Muscle of leg (tissue), 11 donors: ENCODE data around the gene LUC7L. TPM values are rescaled to one million over a fixed set of nuclear protein-coding genes. Genes with fewer than 3 reads are reported as not detected.
"Not testable (repeated sequence)": the region's sequence is repeated elsewhere in the genome, so short reads cannot be mapped to it uniquely, and the experiment has no call there.

Experiments
- DNase-seq: peaks from one replicate; pipeline ENCODE4 v3.0.0; 2013
- H3K27ac ChIP-seq: one replicate; pipeline ENCODE4 v1.5.1; 2013; ENCODE audit warnings: mild to moderate bottlenecking, low read length, control low read depth
- H3K27me3 ChIP-seq: one replicate; pipeline ENCODE4 v1.6.1; 2013; ENCODE audit warnings: low read length; ENCODE audit not compliant: control insufficient read depth, insufficient read depth
- H3K36me3 ChIP-seq: one replicate; pipeline ENCODE4 v1.6.1; 2013; ENCODE audit warnings: low read length; ENCODE audit not compliant: control insufficient read depth, insufficient read depth
- H3K4me1 ChIP-seq: one replicate; pipeline ENCODE4 v1.6.1; 2013; ENCODE audit warnings: low read length; ENCODE audit not compliant: control insufficient read depth, insufficient read depth
- H3K4me3 ChIP-seq: one replicate; pipeline ENCODE4 v1.5.1; 2013; ENCODE audit warnings: low read length, control low read depth
- H3K9me3 ChIP-seq: replicated peaks from 2 replicates; pipeline ENCODE4 v1.6.1; 2013; ENCODE audit warnings: low read depth, low read length; ENCODE audit not compliant: control insufficient read depth
- WGBS: methylation state at CpG from one replicate; pipeline ENCODE4 v1.1.5; 2013; ENCODE audit warnings: missing lambda C conversion rate; ENCODE audit not compliant: insufficient coverage; 5-methylcytosine and 5-hydroxymethylcytosine counted together
- polyA plus RNA-seq, 8 donors: library from polyadenylated mRNA; unstranded; fragments of 120-200 nt; gene quantifications; one replicate each; pipeline versions ENCODE4 v1.2.1 to v1.2.3, GENCODE V29; 2013; ENCODE audit warnings: inconsistent platforms in 1 of 8, low replicate concordance in 1 of 8; ENCODE audit not compliant: insufficient read length in 8 of 8, insufficient read depth in 1 of 8
- total RNA-seq: library from RNA; stranded (reverse); fragments of 120-200 nt; gene quantifications from one replicate; pipeline ENCODE4 v1.2.4, GENCODE V29; 2013

LUC7L gene
- total and polyA plus RNA-seq, 9 donors = 59.1 to 89.4 (median 67.4) TPM

- 93% methylated on average over 33 of the region's 35 CpGs for WGBS
- Histone ChIP-seq H3K9me3 (no peaks in the 10 kb centered on the region), H3K36me3 (peaks cover 54% of the 10 kb centered on the region), H3K27ac (no peak overlapping the region), H3K4me1 (peaks cover 22% of the 10 kb centered on the region), H3K4me3 (no peak overlapping the region), H3K27me3 (no peaks in the 10 kb centered on the region)
- DNase-seq = no peak
These were observed 34.0 kb upstream of the LUC7L start for GRCh38 chr16:263182-263774.

- H3K27ac ChIP-seq = no peak overlapping the region
- H3K36me3 ChIP-seq = peaks cover 54% of the 10 kb centered on the region
- whole genome bisulfite sequencing = 89% methylated on average over 24 of the region's 29 CpGs
- peaks cover 22% of the 10 kb centered on the region for H3K4me1 ChIP-seq
- no peaks in the 10 kb centered on the region for H3K27me3 ChIP-seq
- no peak for DNase-seq
- no peaks in the 10 kb centered on the region for H3K9me3 ChIP-seq
- H3K4me3 ChIP-seq = no peak overlapping the region
These were observed 33.0 kb upstream of the LUC7L start for GRCh38 chr16:262121-262745.

GRCh38 chr16:261031-261691, 31.9 kb upstream of the LUC7L start:
- Histone ChIP-seq H3K9me3 (no peaks in the 10 kb centered on the region), H3K27me3 (no peaks in the 10 kb centered on the region), H3K4me1 (peaks cover 19% of the 10 kb centered on the region), H3K36me3 (peaks cover 54% of the 10 kb centered on the region), H3K27ac (no peak overlapping the region), H3K4me3 (no peak overlapping the region)
- no peak for DNase-seq
- WGBS = 84% methylated on average over 28 of the region's 28 CpGs

- no peak overlapping the region for H3K4me3 ChIP-seq
- peaks cover 11% of the 10 kb centered on the region for H3K4me1 ChIP-seq
- H3K9me3 ChIP-seq = no peaks in the 10 kb centered on the region
- WGBS = 94% methylated on average over 17 of the region's 19 CpGs
- DNase-seq = no peak
- no peak overlapping the region for H3K27ac ChIP-seq
- H3K27me3 ChIP-seq = no peaks in the 10 kb centered on the region
- peaks cover 60% of the 10 kb centered on the region for H3K36me3 ChIP-seq
These were observed 31.1 kb upstream of the LUC7L start for GRCh38 chr16:260326-260725.

GRCh38 chr16:259814-260253, 30.6 kb upstream of the LUC7L start:
- H3K4me1 ChIP-seq = peaks cover 6% of the 10 kb centered on the region
- 90% methylated on average over 13 of the region's 13 CpGs for WGBS

GRCh38 chr16:259226-259625, 30.0 kb upstream of the LUC7L start:
- H3K36me3 ChIP-seq = peaks cover 64% of the 10 kb centered on the region
- H3K27me3 ChIP-seq = no peaks in the 10 kb centered on the region
- no peak overlapping the region for H3K27ac ChIP-seq
- DNase-seq = no peak
- WGBS = 88% methylated on average over 3 of the region's 10 CpGs
- H3K4me3 ChIP-seq = no peak overlapping the region
- H3K9me3 ChIP-seq = no peaks in the 10 kb centered on the region
- peaks cover 1% of the 10 kb centered on the region for H3K4me1 ChIP-seq

More at GRCh38 chr16:259814-260253, 30.6 kb upstream of the LUC7L start:
- no peak for DNase-seq
- Histone ChIP-seq H3K4me3 (no peak overlapping the region), H3K36me3 (peaks cover 63% of the 10 kb centered on the region), H3K9me3 (no peaks in the 10 kb centered on the region), H3K27ac (no peak overlapping the region), H3K27me3 (no peaks in the 10 kb centered on the region)

GRCh38 chr16:258091-258490, 28.8 kb upstream of the LUC7L start:
- not testable (repeated sequence) for H3K27ac ChIP-seq, H3K9me3 ChIP-seq, DNase-seq, H3K4me1 ChIP-seq, H3K27me3 ChIP-seq, H3K4me3 ChIP-seq
- peaks cover 60% of the 10 kb centered on the region for H3K36me3 ChIP-seq
- no CpG with 5 or more reads among the region's 13 CpGs for WGBS

GRCh38 chr16:255183-255582, 25.9 kb upstream of the LUC7L start:
- no peaks in the 10 kb centered on the region for H3K4me1 ChIP-seq
- no peaks in the 10 kb centered on the region for H3K9me3 ChIP-seq
- no peak for DNase-seq
- H3K27ac ChIP-seq = no peak overlapping the region
- peaks cover 38% of the 10 kb centered on the region for H3K36me3 ChIP-seq
- no peak overlapping the region for H3K4me3 ChIP-seq
- WGBS = 100% methylated on average over 1 of the region's 6 CpGs
- no peaks in the 10 kb centered on the region for H3K27me3 ChIP-seq

- Histone ChIP-seq H3K9me3 (no peaks in the 10 kb centered on the region), H3K27ac (no peak overlapping the region), H3K4me3 (no peak overlapping the region), H3K4me1 (no peaks in the 10 kb centered on the region), H3K27me3 (no peaks in the 10 kb centered on the region), H3K36me3 (peaks cover 33% of the 10 kb centered on the region)
- WGBS = 94% methylated on average over 25 of the region's 25 CpGs
- DNase-seq = no peak
These were observed 25.2 kb upstream of the LUC7L start for GRCh38 chr16:254461-254860.

- H3K4me3 ChIP-seq = no peak overlapping the region
- H3K36me3 ChIP-seq = peaks cover 30% of the 10 kb centered on the region
- no peak overlapping the region for H3K27ac ChIP-seq
- no peak for DNase-seq
- H3K27me3 ChIP-seq = no peaks in the 10 kb centered on the region
- WGBS = 75% methylated on average over 4 of the region's 6 CpGs
- no peaks in the 10 kb centered on the region for H3K4me1 ChIP-seq
- no peaks in the 10 kb centered on the region for H3K9me3 ChIP-seq
These were observed 24.6 kb upstream of the LUC7L start for GRCh38 chr16:253833-254232.
